HEK293 (cell line): Measurements from ENCODE around the gene PSD4.

Experiments used
- CTCF ChIA-PET: fragments of 350-600 bp; formaldehyde crosslinking; extraction: SDS; loops from one replicate; lab custom pipeline; 2021; ENCODE audit warnings: antibody characterized with exemption; lab: Yijun Ruan, JAX
- POLR2A ChIA-PET: fragments of 300-600 bp; formaldehyde crosslinking; extraction: SDS; loops from one replicate; lab custom pipeline; 2020; ENCODE audit warnings: antibody characterized with exemption, inconsistent platforms; lab: Yijun Ruan, JAX
- H3K27ac ChIP-seq: fragments of 200-500 bp; sonication (Bioruptor generic); 2 replicates; pipeline ENCODE4 v1.5.1; 2014; ENCODE audit warnings: low read depth, low read length, control low read depth, inconsistent platforms; ENCODE audit errors: extremely low read depth
- H3K36me3 ChIP-seq, 2 experiments: fragments of 200-500 bp in 1 of 2; sonication (Bioruptor generic) in 1 of 2; 1 replicate in 1 of 2; 2 replicates in 1 of 2; pipeline ENCODE4 v1.5.1; 2014 to 2017; ENCODE audit warnings: inconsistent platforms in 2 of 2, low read length in 2 of 2; ENCODE audit not compliant: control insufficient read depth in 2 of 2, insufficient read depth in 1 of 2
- H3K4me1 ChIP-seq: fragments of 200-500 bp; sonication (Bioruptor generic); 2 replicates; pipeline ENCODE4 v1.5.1; 2014; ENCODE audit warnings: mild to moderate bottlenecking, low read length, inconsistent platforms; ENCODE audit not compliant: control insufficient read depth, insufficient read depth
- H3K4me3 ChIP-seq: 2 replicates; pipeline ENCODE4 v1.5.1; 2011; ENCODE audit warnings: low read depth, mild to moderate bottlenecking, control low read depth, low read length, moderate library complexity
- H3K9me3 ChIP-seq: fragments of 200-500 bp; sonication (Bioruptor generic); 2 replicates; pipeline ENCODE4 v1.5.1; 2014; ENCODE audit warnings: low read depth, low read length, inconsistent platforms; ENCODE audit not compliant: control insufficient read depth, insufficient read depth
- GFI1B ChIP-seq: fragments of 450-650 bp; formaldehyde crosslinking; IDR thresholded peaks from 2 replicates; pipeline ENCODE4 v1.5.1; 2016; ENCODE audit warnings: missing biosample characterization, missing genetic modification characterization
- GLI2 ChIP-seq: fragments of 450-650 bp; formaldehyde crosslinking; IDR thresholded peaks from 2 replicates; pipeline ENCODE4; 2017; ENCODE audit warnings: missing biosample characterization, missing genetic modification characterization, low read depth, borderline replicate concordance
- SETDB1 ChIP-seq: IDR thresholded peaks from one replicate; pipeline ENCODE4 v1.6.1; 2017; ENCODE audit warnings: mild to moderate bottlenecking, low read length, moderate library complexity, mixed read lengths; ENCODE audit not compliant: insufficient read length
- SP3 ChIP-seq: fragments of 450-650 bp; formaldehyde crosslinking; IDR thresholded peaks from 2 replicates; pipeline ENCODE4 v1.5.1; 2016; ENCODE audit warnings: missing biosample characterization, missing genetic modification characterization
- ZBTB20 ChIP-seq: fragments of 450-650 bp; formaldehyde crosslinking; IDR thresholded peaks from 2 replicates; pipeline ENCODE4 v1.5.1; 2016; ENCODE audit warnings: missing biosample characterization, missing genetic modification characterization
- ZFHX2 ChIP-seq: fragments of 450-650 bp; formaldehyde crosslinking; conservative IDR thresholded peaks from 2 replicates; pipeline ENCODE4 v1.5.1; 2016; ENCODE audit warnings: missing biosample characterization, missing genetic modification characterization
- ZFP69B ChIP-seq: fragments of 450-650 bp; formaldehyde crosslinking; IDR thresholded peaks from 2 replicates; pipeline ENCODE4 v1.5.1; 2016; ENCODE audit warnings: missing biosample characterization, missing genetic modification characterization
- ZNF138 ChIP-seq: fragments of 450-650 bp; formaldehyde crosslinking; IDR thresholded peaks from 2 replicates; pipeline ENCODE4 v1.5.1; 2016; ENCODE audit warnings: missing biosample characterization, missing genetic modification characterization, borderline replicate concordance
- ZNF202 ChIP-seq: fragments of 450-650 bp; formaldehyde crosslinking; IDR thresholded peaks from 2 replicates; pipeline ENCODE4 v1.5.1; 2016; ENCODE audit warnings: missing biosample characterization, missing genetic modification characterization, borderline replicate concordance
- ZNF274 ChIP-seq, 2 experiments: fragments of 200-500 bp in 1 of 2; fragments of 450-650 bp in 1 of 2; sonication (Bioruptor generic) in 1 of 2; formaldehyde crosslinking in 1 of 2; IDR thresholded peaks; 2 replicates each; pipeline versions ENCODE4 v1.5.1 to v1.6.1; 2014 to 2016; ENCODE audit warnings: borderline replicate concordance in 1 of 2, inconsistent platforms in 1 of 2, low read length in 1 of 2, missing biosample characterization in 1 of 2, missing genetic modification characterization in 1 of 2
- ZNF324 ChIP-seq: fragments of 450-650 bp; formaldehyde crosslinking; IDR thresholded peaks from 2 replicates; pipeline ENCODE4 v1.5.1; 2016; ENCODE audit warnings: missing biosample characterization, missing genetic modification characterization
- ZNF354C ChIP-seq: fragments of 450-650 bp; formaldehyde crosslinking; IDR thresholded peaks from 2 replicates; pipeline ENCODE4 v1.5.1; 2016; ENCODE audit warnings: missing biosample characterization, missing genetic modification characterization, low read depth, borderline replicate concordance
- ZNF366 ChIP-seq: fragments of 450-650 bp; formaldehyde crosslinking; conservative IDR thresholded peaks from 2 replicates; pipeline ENCODE4 v1.5.1; 2016; ENCODE audit warnings: missing biosample characterization, missing genetic modification characterization
- ZNF391 ChIP-seq: fragments of 450-650 bp; formaldehyde crosslinking; IDR thresholded peaks from 2 replicates; pipeline ENCODE4 v1.5.1; 2016; ENCODE audit warnings: low read depth, missing biosample characterization, missing genetic modification characterization, borderline replicate concordance
- ZNF416 ChIP-seq: fragments of 450-650 bp; formaldehyde crosslinking; IDR thresholded peaks from 2 replicates; pipeline ENCODE4 v1.5.1; 2016; ENCODE audit warnings: missing biosample characterization, missing genetic modification characterization
- ZNF426 ChIP-seq: fragments of 450-650 bp; formaldehyde crosslinking; IDR thresholded peaks from 2 replicates; pipeline ENCODE4 v1.5.1; 2017; ENCODE audit warnings: missing biosample characterization, missing genetic modification characterization, mild to moderate bottlenecking, inconsistent platforms, moderate library complexity
- ZNF473 ChIP-seq: fragments of 450-650 bp; formaldehyde crosslinking; IDR thresholded peaks from 2 replicates; pipeline ENCODE4 v1.5.1; 2017; ENCODE audit warnings: missing biosample characterization, missing genetic modification characterization
- ZNF510 ChIP-seq: fragments of 450-650 bp; formaldehyde crosslinking; IDR thresholded peaks from 2 replicates; pipeline ENCODE4 v1.5.1; 2018; ENCODE audit warnings: mild to moderate bottlenecking, missing genetic modification characterization, missing biosample characterization; ENCODE audit not compliant: insufficient replicate concordance
- ZNF521 ChIP-seq: fragments of 450-650 bp; formaldehyde crosslinking; IDR thresholded peaks from 2 replicates; pipeline ENCODE4 v1.5.1; 2017; ENCODE audit warnings: missing biosample characterization, mild to moderate bottlenecking, missing genetic modification characterization
- ZNF555 ChIP-seq: fragments of 450-650 bp; formaldehyde crosslinking; conservative IDR thresholded peaks from 2 replicates; pipeline ENCODE4 v1.5.1; 2017; ENCODE audit warnings: missing biosample characterization, mild to moderate bottlenecking, missing genetic modification characterization, inconsistent platforms
- ZNF707 ChIP-seq: fragments of 450-650 bp; formaldehyde crosslinking; IDR thresholded peaks from 2 replicates; pipeline ENCODE4 v1.5.1; 2016; ENCODE audit warnings: missing biosample characterization, missing genetic modification characterization
- ZNF747 ChIP-seq: fragments of 450-650 bp; formaldehyde crosslinking; IDR thresholded peaks from 2 replicates; pipeline ENCODE4 v1.5.1; 2016; ENCODE audit warnings: missing biosample characterization, missing genetic modification characterization
- ZNF76 ChIP-seq: fragments of 450-650 bp; formaldehyde crosslinking; IDR thresholded peaks from 2 replicates; pipeline ENCODE4; 2016; ENCODE audit warnings: low read depth, missing biosample characterization, missing genetic modification characterization, borderline replicate concordance
- ZNF791 ChIP-seq: fragments of 450-650 bp; formaldehyde crosslinking; IDR thresholded peaks from 2 replicates; pipeline ENCODE4 v1.5.1; 2016; ENCODE audit warnings: missing biosample characterization, missing genetic modification characterization
- ZNF837 ChIP-seq: fragments of 450-650 bp; formaldehyde crosslinking; IDR thresholded peaks from 2 replicates; pipeline ENCODE4 v1.5.1; 2016; ENCODE audit warnings: missing biosample characterization, missing genetic modification characterization
- ZSCAN23 ChIP-seq: fragments of 450-650 bp; formaldehyde crosslinking; IDR thresholded peaks from 2 replicates; pipeline ENCODE4 v1.5.1; 2016; ENCODE audit warnings: missing biosample characterization, missing genetic modification characterization
- TF ChIP-seq, protein P1 (sequence below): fragments of 450-650 bp; formaldehyde crosslinking; IDR thresholded peaks from 2 replicates; pipeline ENCODE4 v1.5.1; 2016; ENCODE audit warnings: missing biosample characterization, missing genetic modification characterization

Gene PSD4

DNA sequence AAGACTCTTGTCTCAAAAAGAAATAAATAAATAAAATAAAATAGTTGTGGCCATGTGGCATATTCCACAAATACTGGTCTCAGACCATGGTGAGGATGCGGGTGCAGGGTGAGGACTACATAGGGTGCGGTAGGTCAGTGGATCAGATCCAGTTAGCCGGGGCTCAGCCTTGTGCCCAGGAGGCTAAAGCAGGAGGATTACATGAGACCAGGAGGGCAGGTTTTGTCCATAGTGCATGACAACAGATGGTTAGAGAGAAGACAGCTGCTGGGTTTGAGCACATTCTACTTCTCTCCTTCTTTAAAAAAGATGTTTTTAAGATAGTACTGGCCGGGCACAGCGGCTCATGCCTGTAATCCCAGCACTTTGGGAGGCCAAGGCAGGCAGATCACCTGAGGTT, 12.8 kb upstream of the PSD4 start:
- H3K4me1 ChIP-seq, result no peaks in the 10 kb centered on the region; the same call in 1 of the 2 replicates
- H3K36me3 ChIP-seq, result no peaks in the 10 kb centered on the region
- H3K9me3 ChIP-seq, result no peaks in the 10 kb centered on the region
- ChIA-PET CTCF (no interaction called here), POLR2A (no interaction called here)
- no peak overlapping the region for H3K27ac ChIP-seq
- H3K4me3 ChIP-seq, result no peak overlapping the region
- no peak for TF ChIP-seq ZNF473
- no peak for TF ChIP-seq ZNF366
- no peak for TF ChIP-seq ZNF76 (tag by site-specific recombination)

DNA sequence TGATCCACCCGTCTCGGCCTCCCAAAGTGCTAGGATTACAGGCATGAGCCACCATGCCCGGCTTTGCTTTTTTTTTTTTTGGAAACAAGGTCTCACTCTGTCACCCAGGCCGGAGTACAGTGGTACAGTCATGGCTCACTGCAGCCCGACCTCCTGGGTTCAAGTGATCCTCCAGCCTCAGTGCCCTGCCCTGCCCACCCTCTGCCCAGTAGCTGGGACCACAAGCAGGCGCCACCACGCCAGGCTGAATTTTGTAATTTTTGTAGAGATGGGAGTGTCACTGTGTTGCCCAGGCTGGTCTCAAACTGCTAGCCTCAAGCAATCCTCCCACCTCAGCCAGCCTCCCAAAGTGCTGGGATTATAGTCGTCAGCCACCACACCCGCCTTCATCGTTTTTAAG, 11.6 kb upstream of the PSD4 start:
- TF ChIP-seq GLI2, result no peak
- TF ChIP-seq, protein P1, sequence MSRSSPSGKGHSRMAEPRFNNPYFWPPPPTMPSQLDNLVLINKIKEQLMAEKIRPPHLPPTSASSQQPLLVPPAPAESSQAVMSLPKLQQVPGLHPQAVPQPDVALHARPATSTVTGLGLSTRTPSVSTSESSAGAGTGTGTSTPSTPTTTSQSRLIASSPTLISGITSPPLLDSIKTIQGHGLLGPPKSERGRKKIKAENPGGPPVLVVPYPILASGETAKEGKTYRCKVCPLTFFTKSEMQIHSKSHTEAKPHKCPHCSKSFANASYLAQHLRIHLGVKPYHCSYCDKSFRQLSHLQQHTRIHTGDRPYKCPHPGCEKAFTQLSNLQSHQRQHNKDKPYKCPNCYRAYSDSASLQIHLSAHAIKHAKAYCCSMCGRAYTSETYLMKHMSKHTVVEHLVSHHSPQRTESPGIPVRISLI (tag by site-specific recombination), result no peak
- TF ChIP-seq, all 188 proteins: peak for 0
- ChIA-PET POLR2A (no interaction called here), CTCF (interaction anchor here (1.5 to 1.7 kb wide), 3 partner anchors 24 to 82 kb away, joined by 3 to 7 read pairs (median 5); no protein-coding TSS in a partner anchor)
- H3K4me1 ChIP-seq, result no peaks in the 10 kb centered on the region; the same call in 1 of the 2 replicates
- no peaks in the 10 kb centered on the region for H3K36me3 ChIP-seq
- no peaks in the 10 kb centered on the region for H3K9me3 ChIP-seq
- no peak overlapping the region for H3K27ac ChIP-seq
- H3K4me3 ChIP-seq, result no peak overlapping the region

DNA sequence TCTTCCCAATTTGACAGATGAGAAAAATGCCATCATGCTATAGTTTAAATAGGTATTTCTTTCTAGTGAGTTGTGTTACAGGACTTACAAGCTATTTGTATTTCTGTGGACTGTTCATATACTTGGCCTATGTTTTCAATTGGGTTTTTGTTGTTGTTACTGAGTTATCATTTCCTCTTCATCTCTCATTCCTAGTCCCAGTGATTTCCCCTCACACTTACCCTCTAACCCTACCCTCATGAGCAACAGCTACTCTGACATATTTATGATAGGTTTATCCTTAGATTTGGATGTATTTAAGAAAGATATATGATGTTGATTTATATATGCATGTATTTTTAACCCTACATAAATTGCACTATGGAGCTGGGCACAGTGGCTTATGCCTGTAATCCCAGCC, 10.9 kb upstream of the PSD4 start:
- Histone ChIP-seq H3K4me3 (no peak overlapping the region), H3K4me1 (no peaks in the 10 kb centered on the region), H3K9me3 (no peaks in the 10 kb centered on the region), H3K36me3 (no peaks in the 10 kb centered on the region), H3K27ac (no peak overlapping the region)
- CTCF ChIA-PET, result interaction anchor here (1.5 to 1.7 kb wide), 3 partner anchors 25 to 83 kb away, joined by 3 to 7 read pairs (median 5); no protein-coding TSS in a partner anchor
- POLR2A ChIA-PET, result interaction anchor here (0.7 kb wide), 2 partner anchors 9 to 17 kb away, joined by 3 read pairs; no protein-coding TSS in a partner anchor
- TF ChIP-seq ZNF837 (tag by site-specific recombination) (no peak), ZNF416 (tag by site-specific recombination) (no peak), ZNF274 (IDR thresholded peaks at IDR 0.05; ENCODE audit: low read length) (no peak), ZNF274 (tag by site-specific recombination; IDR thresholded peaks at IDR 0.05; ENCODE audit: borderline replicate concordance) (no peak), ZNF391 (tag by site-specific recombination) (no peak), ZSCAN23 (tag by site-specific recombination) (no peak), ZNF138 (tag by site-specific recombination) (no peak), ZNF707 (tag by site-specific recombination) (no peak)

DNA sequence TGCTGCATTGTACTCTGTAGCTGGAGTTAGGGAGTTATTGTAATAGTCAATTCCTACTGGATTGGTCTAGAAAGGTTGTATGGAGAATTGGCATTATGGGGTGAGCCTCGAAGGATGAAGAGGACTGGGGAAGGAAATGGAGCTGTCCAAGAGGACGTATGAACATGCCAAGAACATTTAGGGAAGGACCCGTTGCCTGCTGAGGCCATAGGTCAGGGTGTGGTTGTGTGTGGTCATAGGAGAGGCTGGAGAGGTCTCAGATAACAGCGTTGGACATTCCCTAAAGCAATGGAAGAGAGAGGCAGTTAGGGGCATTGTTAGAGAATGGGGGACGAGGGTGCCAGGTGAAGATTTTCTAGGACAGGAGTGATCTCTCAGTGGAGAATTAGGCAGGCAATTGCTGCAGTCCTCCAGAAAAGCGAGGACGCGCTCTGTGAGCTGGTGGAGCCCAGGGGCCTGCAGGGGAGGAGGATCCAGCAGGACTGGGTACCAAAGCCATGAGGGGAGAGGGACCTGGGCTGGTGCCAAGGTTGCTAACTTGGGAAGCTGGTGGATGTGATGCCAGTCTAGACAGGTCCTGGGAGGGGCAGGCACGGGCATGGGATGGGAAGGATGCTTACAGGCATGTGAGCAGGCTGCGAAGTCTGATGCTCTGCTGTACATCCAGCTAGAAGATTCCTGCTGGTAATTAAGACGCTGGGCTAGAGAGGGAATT, 9.4 kb upstream of the PSD4 start:
- POLR2A ChIA-PET, result no interaction called here
- Histone ChIP-seq H3K9me3 (no peaks in the 10 kb centered on the region), H3K27ac (no peak overlapping the region), H3K36me3 (no peaks in the 10 kb centered on the region), H3K4me1 (no peaks in the 10 kb centered on the region), H3K4me3 (no peak overlapping the region)
- CTCF ChIA-PET, result interaction anchor here (0.8 to 1.8 kb wide), 3 partner anchors 23 to 34 kb away, joined by 3 to 9 read pairs (median 4); no protein-coding TSS in a partner anchor
- TF ChIP-seq GFI1B (tag by site-specific recombination), result no peak
- no peak for TF ChIP-seq ZNF521
- TF ChIP-seq SETDB1, result no peak
- TF ChIP-seq ZFHX2, result no peak
- no peak for TF ChIP-seq ZNF426 (tag by site-specific recombination)
- no peak for TF ChIP-seq ZNF555 (tag by site-specific recombination)
- no peak for TF ChIP-seq ZNF791 (tag by site-specific recombination)
- TF ChIP-seq, protein P1 (tag by site-specific recombination), result no peak
- TF ChIP-seq SP3, result no peak
- TF ChIP-seq ZNF510 (tag by site-specific recombination), result no peak
- no peak for TF ChIP-seq ZNF202 (tag by site-specific recombination)
- TF ChIP-seq ZNF354C, result no peak
- no peak for TF ChIP-seq ZNF324 (tag by site-specific recombination)
- TF ChIP-seq ZBTB20, result no peak
- no peak for TF ChIP-seq ZFP69B (tag by site-specific recombination)
- no peak for TF ChIP-seq ZNF747
